Parathyroid adenoma (tissue), 2 donors: ENCODE results near the gene PBX2.

Source experiments
- H2AFZ ChIP-seq: fragments of 300-600 bp; sonication (generic); one replicate; pipeline ENCODE4 v1.7.0; 2017; ENCODE audit warnings: antibody characterized with exemption, mild to moderate bottlenecking
- H3K27ac ChIP-seq: fragments of 300-600 bp; sonication (generic); one replicate; pipeline ENCODE4 v1.7.0; 2017
- H3K27me3 ChIP-seq: fragments of 300-600 bp; sonication (generic); one replicate; pipeline ENCODE4 v1.7.0; 2017; ENCODE audit warnings: low read length; ENCODE audit not compliant: control insufficient read depth, insufficient read depth
- H3K36me3 ChIP-seq: fragments of 300-600 bp; sonication (generic); one replicate; pipeline ENCODE4 v1.7.0; 2017; ENCODE audit warnings: low read length; ENCODE audit not compliant: control insufficient read depth, insufficient read depth
- H3K4me1 ChIP-seq: fragments of 300-600 bp; sonication (generic); one replicate; pipeline ENCODE4 v1.7.0; 2017; ENCODE audit warnings: control low read depth
- H3K4me2 ChIP-seq: fragments of 300-600 bp; sonication (generic); one replicate; pipeline ENCODE4 v1.7.0; 2017; ENCODE audit warnings: low read length
- H3K4me3 ChIP-seq: fragments of 300-600 bp; sonication (generic); one replicate; pipeline ENCODE4 v1.7.0; 2017; ENCODE audit warnings: low read depth, low read length
- H3K79me2 ChIP-seq: fragments of 300-600 bp; sonication (generic); one replicate; pipeline ENCODE4 v1.7.0; 2017; ENCODE audit warnings: control low read depth
- H3K9ac ChIP-seq: fragments of 300-600 bp; sonication (generic); one replicate; pipeline ENCODE4 v1.7.0; 2017; ENCODE audit warnings: mild to moderate bottlenecking
- H3K9me3 ChIP-seq: fragments of 300-600 bp; sonication (generic); one replicate; pipeline ENCODE4 v1.7.0; 2017; ENCODE audit warnings: low read length; ENCODE audit not compliant: control insufficient read depth
- TF ChIP-seq, protein P1 (sequence below): fragments of 300-600 bp; sonication (generic); IDR thresholded peaks from one replicate; pipeline ENCODE4 v1.7.0; 2017; ENCODE audit warnings: antibody characterized with exemption, mild to moderate bottlenecking
- donor health status: primary hyperparathyroidism.

The PBX2 gene

DNA sequence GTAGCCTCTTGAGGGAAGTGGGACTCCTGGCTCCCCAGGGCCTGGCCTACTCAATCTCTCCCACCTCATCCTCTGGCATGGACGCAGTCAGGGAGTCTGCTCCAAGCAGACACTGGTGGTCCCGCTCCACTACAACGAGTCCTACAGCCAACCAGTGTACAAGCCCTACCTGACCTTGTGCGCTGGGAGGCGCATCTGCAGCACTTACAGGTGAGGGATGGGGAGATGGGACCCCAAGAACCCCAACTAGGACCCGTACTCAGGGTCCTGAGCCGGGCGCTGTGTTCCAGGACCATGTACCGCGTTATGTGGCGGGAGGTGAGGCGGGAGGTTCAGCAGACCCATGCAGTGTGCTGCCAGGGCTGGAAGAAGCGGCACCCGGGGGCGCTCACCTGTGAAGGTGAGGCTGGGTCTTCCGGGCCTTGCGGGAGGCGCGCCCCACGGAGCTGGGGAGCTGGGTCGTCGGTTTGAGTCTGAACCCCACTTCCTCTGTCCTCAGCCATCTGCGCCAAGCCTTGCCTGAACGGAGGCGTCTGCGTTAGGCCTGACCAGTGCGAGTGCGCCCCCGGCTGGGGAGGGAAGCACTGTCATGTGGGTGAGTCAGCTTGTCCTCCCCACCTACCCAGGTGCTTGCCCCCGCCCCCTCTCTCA lies 23.5 kb downstream of the PBX2 start:
- TF ChIP-seq, protein P1, sequence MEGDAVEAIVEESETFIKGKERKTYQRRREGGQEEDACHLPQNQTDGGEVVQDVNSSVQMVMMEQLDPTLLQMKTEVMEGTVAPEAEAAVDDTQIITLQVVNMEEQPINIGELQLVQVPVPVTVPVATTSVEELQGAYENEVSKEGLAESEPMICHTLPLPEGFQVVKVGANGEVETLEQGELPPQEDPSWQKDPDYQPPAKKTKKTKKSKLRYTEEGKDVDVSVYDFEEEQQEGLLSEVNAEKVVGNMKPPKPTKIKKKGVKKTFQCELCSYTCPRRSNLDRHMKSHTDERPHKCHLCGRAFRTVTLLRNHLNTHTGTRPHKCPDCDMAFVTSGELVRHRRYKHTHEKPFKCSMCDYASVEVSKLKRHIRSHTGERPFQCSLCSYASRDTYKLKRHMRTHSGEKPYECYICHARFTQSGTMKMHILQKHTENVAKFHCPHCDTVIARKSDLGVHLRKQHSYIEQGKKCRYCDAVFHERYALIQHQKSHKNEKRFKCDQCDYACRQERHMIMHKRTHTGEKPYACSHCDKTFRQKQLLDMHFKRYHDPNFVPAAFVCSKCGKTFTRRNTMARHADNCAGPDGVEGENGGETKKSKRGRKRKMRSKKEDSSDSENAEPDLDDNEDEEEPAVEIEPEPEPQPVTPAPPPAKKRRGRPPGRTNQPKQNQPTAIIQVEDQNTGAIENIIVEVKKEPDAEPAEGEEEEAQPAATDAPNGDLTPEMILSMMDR: no peak
- no peaks in the 10 kb centered on the region for H3K36me3 ChIP-seq
- no peak overlapping the region for H3K4me3 ChIP-seq

DNA sequence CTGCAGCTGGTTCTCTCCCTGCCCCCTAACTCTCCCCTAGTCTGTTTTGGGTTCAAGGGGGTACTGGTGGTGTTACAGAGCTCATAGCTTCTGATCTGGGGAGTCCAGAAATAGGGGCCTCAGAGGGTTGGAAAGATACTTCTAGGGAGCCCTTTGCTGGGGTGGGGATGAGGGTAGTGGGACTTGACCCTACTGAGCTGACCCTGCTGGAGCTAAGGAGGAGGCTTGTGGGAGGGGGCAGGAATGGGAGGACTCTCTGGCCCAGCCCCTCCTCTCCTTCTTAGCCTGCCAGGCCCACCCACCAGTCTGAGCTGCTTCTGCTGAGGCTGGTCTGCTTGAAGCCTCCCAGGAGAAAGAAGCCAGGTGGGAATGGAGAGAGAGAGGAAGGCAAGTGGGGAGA lies 25.7 kb downstream of the PBX2 start, which contains the start of gene EGFL8:
Gene EGFL8, plus strand, starts transcription at position 301 of the 400 bp plus-strand sequence. CDS start 1,571 bp downstream, outside the sequence.
- no peak within 1 kb of the TSS for H3K4me3 ChIP-seq
- TF ChIP-seq, protein P1: no peak

More for the DNA sequence above, 23.5 kb downstream of the PBX2 start:
- H3K27me3 ChIP-seq: no peaks in the 10 kb centered on the region
- H3K9me3 ChIP-seq: no peaks in the 10 kb centered on the region
- no peak overlapping the region for H3K4me2 ChIP-seq
- H3K79me2 ChIP-seq: no peaks in the 10 kb centered on the region
- H3K4me1 ChIP-seq: no peaks in the 10 kb centered on the region
- no peak overlapping the region for H2AFZ ChIP-seq
- no peak overlapping the region for H3K9ac ChIP-seq
- H3K27ac ChIP-seq: no peak overlapping the region

DNA sequence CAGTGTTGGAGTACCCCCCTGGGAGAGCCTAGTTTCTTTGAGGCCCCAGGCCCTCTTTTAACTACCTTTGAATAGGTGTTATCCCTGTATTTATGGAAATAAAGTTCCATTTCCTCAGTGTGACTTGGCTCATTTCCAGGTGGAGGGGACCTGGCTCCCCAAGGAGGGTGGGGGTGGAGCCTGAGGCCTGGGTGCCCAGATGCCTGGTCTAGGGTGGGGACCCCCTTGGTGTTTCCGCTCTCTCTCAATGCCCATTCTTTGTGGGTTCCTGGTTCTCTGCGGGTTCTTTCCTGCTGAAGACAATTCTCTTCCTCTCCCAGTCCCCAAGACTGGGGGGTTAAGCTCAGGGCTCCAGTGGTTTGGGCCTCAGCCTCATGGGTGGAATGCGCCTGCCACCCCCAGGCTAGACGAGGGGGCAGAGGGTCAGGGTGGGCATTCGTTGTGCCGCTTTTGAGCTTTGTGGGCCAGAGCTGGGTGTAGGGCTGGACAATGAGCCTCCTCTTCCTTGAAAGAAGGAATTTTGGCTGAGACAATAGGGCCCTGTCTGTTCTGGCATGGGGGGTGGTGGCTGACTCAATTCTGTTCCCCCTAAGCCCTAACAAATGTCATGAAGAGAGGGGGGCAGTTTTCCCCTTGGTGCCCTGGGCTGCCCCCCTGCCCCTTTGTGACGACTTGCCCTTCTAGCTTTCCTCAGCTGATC lies 26.3 kb downstream of the PBX2 start:
- Histone ChIP-seq H2AFZ (no peak overlapping the region), H3K4me3 (no peak overlapping the region), H3K4me2 (no peak overlapping the region), H3K9me3 (no peaks in the 10 kb centered on the region), H3K27me3 (no peaks in the 10 kb centered on the region), H3K79me2 (no peaks in the 10 kb centered on the region), H3K4me1 (no peaks in the 10 kb centered on the region), H3K9ac (no peak overlapping the region), H3K36me3 (no peaks in the 10 kb centered on the region), H3K27ac (peak overlapping the region; percentile 11)
- TF ChIP-seq, protein P1: no peak

More for the DNA sequence above, 25.7 kb downstream of the PBX2 start, which contains the start of gene EGFL8:
- H2AFZ ChIP-seq: no peak within 1 kb of the TSS
- no peak within 1 kb of the TSS for H3K9ac ChIP-seq
- H3K4me2 ChIP-seq: no peak within 1 kb of the TSS
- no peaks in the 10 kb centered on the region for H3K9me3 ChIP-seq
- H3K4me1 ChIP-seq: no peaks in the 10 kb centered on the region
- H3K36me3 ChIP-seq: no peaks in the 10 kb centered on the region
- H3K27me3 ChIP-seq: no peaks in the 10 kb centered on the region
- H3K79me2 ChIP-seq: no peaks in the 10 kb centered on the region
- H3K27ac ChIP-seq: peak within 1 kb of the TSS; percentile 11

DNA sequence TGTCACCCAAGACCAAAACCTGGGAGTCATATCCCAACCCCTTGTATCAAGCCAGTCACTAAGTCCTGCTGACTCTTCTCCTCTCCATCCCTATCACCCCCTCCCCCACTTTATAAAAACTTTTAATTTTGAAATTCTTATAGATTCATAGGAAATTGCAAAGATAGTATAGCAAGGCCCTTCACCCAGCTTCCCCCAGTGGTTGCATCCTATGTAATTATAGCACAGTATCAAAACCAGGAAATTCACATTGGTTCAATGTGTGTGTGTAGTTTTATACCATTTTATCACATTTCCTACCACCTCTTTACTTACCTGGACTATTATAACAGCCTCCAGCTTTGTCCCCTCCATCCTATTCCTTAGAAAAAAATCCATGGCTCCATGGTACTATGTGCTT lies 31.9 kb downstream of the PBX2 start:
- H3K4me2 ChIP-seq: no peak overlapping the region
- H3K27ac ChIP-seq: no peak overlapping the region
- no peaks in the 10 kb centered on the region for H3K36me3 ChIP-seq
- no peak overlapping the region for H3K4me3 ChIP-seq
- H3K27me3 ChIP-seq: no peaks in the 10 kb centered on the region
- TF ChIP-seq, protein P1: no peak
- H3K9ac ChIP-seq: no peak overlapping the region
- no peak overlapping the region for H2AFZ ChIP-seq
- H3K9me3 ChIP-seq: no peaks in the 10 kb centered on the region
- H3K4me1 ChIP-seq: peaks cover 3% of the 10 kb centered on the region
- peaks cover 9% of the 10 kb centered on the region for H3K79me2 ChIP-seq
